ENCODE data around the gene TMEM200B.

- TF ChIP-seq CTCF (IDR thresholded peaks at IDR 0.05 in 8 of 11, conservative IDR thresholded peaks at IDR 0.05 in 3 of 11) (no peak), POLR2AphosphoS5 (IDR thresholded peaks at IDR 0.05) (no peak), POLR2A (IDR thresholded peaks at IDR 0.05) (no peak)
Measured at GRCh38 chr1:29123887-29124365, at the start of gene TMEM200B.

All from spleen (tissue), 7 donors.